GM06990 (cell line): ENCODE data around the gene IRF4.

Experiments used
- DNase-seq: peaks from one replicate; pipeline ENCODE4 v3.0.0-alpha.2; 2011; ENCODE audit not compliant: insufficient read length; ENCODE audit errors: extremely low read depth
- H3K27me3 ChIP-seq: replicated peaks from 2 replicates; pipeline ENCODE4 v1.6.0; 2011; ENCODE audit warnings: low read length; ENCODE audit not compliant: control insufficient read depth, insufficient read depth
- H3K36me3 ChIP-seq: 2 replicates; pipeline ENCODE4 v1.5.1; 2011; ENCODE audit warnings: low read length; ENCODE audit not compliant: control insufficient read depth, insufficient read depth
- H3K4me3 ChIP-seq: replicated peaks from 2 replicates; pipeline ENCODE4 v1.5.1; 2011; ENCODE audit warnings: low read depth, mild to moderate bottlenecking, control low read depth, low read length
- TF ChIP-seq, protein P1 (sequence below): IDR thresholded peaks from 2 replicates; pipeline ENCODE4 v1.5.1; 2011; ENCODE audit warnings: low read length, control low read depth, mild to moderate bottlenecking, inconsistent platforms; ENCODE audit not compliant: insufficient read depth, poor library complexity, severe bottlenecking

IRF4 gene

DNA sequence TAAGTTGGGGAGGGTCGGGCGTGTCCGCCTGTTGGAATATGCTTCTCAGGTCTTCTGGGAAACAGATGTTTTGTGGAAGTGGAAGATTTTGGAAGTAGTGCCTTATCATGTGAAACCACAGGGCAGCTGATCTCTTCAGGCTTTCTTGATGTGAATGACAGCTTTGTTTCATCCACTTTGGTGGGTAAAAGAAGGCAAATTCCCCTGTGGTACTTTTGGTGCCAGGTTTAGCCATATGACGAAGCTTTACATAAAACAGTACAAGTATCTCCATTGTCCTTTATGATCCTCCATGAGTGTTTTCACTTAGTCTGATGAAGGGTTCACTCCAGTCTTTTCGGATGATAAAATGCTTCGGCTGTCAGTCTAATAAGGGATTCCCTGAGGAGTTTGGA is 4.6 kb downstream of the IRF4 start:
- H3K27me3 ChIP-seq = no peaks in the 10 kb centered on the region
- TF ChIP-seq, protein P1, sequence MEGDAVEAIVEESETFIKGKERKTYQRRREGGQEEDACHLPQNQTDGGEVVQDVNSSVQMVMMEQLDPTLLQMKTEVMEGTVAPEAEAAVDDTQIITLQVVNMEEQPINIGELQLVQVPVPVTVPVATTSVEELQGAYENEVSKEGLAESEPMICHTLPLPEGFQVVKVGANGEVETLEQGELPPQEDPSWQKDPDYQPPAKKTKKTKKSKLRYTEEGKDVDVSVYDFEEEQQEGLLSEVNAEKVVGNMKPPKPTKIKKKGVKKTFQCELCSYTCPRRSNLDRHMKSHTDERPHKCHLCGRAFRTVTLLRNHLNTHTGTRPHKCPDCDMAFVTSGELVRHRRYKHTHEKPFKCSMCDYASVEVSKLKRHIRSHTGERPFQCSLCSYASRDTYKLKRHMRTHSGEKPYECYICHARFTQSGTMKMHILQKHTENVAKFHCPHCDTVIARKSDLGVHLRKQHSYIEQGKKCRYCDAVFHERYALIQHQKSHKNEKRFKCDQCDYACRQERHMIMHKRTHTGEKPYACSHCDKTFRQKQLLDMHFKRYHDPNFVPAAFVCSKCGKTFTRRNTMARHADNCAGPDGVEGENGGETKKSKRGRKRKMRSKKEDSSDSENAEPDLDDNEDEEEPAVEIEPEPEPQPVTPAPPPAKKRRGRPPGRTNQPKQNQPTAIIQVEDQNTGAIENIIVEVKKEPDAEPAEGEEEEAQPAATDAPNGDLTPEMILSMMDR = no peak
- H3K36me3 ChIP-seq = peaks cover 56% of the 10 kb centered on the region
- peak overlapping the region; percentile 97 for H3K4me3 ChIP-seq
- DNase-seq = no peak

DNA sequence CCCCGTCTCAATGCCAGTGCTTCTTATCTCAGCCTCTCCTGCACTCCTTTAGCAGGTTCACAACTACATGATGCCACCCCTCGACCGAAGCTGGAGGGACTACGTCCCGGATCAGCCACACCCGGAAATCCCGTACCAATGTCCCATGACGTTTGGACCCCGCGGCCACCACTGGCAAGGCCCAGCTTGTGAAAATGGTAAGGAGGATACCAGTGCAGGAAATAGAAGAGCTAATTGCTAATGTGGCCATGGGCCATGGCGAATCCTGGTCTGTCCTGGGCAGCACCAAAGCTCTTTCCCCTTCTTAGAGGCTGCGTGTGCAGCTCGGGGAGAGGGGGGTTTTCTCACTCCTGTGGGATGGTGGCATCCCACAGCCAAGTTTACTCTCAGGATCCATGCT is 5.5 kb downstream of the IRF4 start:
- DNase-seq = no peak
- Histone ChIP-seq H3K27me3 (no peaks in the 10 kb centered on the region), H3K36me3 (peaks cover 62% of the 10 kb centered on the region), H3K4me3 (peak overlapping the region; percentile 15; the same call in 1 of the 2 replicates)
- TF ChIP-seq, protein P1 = no peak

DNA sequence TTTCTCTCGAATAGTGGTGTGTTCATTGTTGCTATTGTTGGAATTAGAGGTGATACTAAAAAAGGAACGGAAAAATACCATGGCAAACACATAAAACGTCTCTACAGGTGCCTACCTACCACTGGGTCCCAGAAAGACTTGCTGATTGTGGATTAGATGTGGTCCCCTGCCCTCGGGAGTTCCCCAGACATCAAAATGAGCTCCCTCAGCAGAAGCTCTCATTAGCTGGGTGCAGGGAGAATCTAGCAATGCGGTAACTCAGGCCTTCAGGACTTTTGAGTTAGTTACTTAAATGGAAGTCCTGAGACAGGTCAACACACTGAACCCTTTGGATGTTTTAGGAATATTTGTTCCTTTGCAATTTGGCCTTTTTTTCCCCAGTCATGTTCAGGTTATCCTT is 6.1 kb downstream of the IRF4 start:
- Histone ChIP-seq H3K36me3 (peaks cover 62% of the 10 kb centered on the region), H3K27me3 (no peaks in the 10 kb centered on the region), H3K4me3 (no peak overlapping the region)
- DNase-seq = no peak
- TF ChIP-seq, protein P1 = no peak

DNA sequence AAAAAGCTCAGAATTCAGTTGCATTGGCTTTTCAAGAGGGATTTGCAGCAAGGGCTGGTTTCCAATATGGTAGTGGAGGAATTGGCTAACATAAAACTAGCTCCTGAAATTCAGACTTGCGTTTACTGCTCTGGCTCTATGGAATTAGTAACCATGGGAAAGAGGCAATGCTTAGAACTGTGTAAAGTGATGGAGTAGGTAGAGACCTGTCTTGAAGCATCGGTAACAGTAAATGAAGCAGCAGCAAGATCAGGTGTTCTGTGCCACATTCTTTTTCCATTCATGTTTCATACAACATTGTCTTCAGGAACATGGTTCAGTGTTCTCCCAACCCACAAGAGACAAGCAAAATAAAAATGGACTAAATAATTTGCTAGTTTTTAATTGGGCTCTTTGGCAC is 6.5 kb downstream of the IRF4 start:
- TF ChIP-seq, protein P1 = no peak
- H3K27me3 ChIP-seq = no peaks in the 10 kb centered on the region
- peaks cover 61% of the 10 kb centered on the region for H3K36me3 ChIP-seq

DNA sequence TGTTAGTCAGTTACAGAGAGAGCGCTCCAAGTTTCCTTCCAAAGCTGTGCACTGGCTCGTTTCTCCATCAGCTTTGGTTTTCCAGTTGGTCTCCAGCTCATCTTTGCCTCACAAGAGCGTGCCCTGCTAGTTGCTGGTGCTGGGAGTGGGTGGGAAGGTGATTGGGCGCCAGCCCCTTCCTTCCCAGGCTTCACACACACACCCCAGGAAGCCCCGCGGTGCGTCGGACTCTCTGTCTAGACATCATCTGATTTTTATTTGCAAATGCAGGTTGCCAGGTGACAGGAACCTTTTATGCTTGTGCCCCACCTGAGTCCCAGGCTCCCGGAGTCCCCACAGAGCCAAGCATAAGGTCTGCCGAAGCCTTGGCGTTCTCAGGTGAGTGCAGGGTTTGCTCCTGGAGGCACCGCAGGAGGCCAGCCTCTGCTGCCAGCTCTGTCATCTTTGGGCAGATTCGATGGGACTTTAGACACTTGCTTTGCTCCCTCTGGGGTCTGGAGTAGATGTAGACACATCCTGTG is 7.1 kb downstream of the IRF4 start:
- Histone ChIP-seq H3K27me3 (no peaks in the 10 kb centered on the region), H3K36me3 (peaks cover 62% of the 10 kb centered on the region), H3K4me3 (peak overlapping the region; percentile 29; the same call in 1 of the 2 replicates)
- TF ChIP-seq, protein P1 = no peak
- DNase-seq = no peak

More for the DNA sequence above, 6.5 kb downstream of the IRF4 start:
- H3K4me3 ChIP-seq = 0 out of 2 replicates have a peak overlapping the region, but pooled peaks have one; percentile 6
- DNase-seq = no peak
